ELR (cell line): ENCODE measurements around the gene ZSCAN12.

Source experiments
- DNase-seq: peaks from one replicate; pipeline ENCODE4 v3.0.0-alpha.2; 2015; ENCODE audit warnings: low read depth

The ZSCAN12 gene

DNA sequence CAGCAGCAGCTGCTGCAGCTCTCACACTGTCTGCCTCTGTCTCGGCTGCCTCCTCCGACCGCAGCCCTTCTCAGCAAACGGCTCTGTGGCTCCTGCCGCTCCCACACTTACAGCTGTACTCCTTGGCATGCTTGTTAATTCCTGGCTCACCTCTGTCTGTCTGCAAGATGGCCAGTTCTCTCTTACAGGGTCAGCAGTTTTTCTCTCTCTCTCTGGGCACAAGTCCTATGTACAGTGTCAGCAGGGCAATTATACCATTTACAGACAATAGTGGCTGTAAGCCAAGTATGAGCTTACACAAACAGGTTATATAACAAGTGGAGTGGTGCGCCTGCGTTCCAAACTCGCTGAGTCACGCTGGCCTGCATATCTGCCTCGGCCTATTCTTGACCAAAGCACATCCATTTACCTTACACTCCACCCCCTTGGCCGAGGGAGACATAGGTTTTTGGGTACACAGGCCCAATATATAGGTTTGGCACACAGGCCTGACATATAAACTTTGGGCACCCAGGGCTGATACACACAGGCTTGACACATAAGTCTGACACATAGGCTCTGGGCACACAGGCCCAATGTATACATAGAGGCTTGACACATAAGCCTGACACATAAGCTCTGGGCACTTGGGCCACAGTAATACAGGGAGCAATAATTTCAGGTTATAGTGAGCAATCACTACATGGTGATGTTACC lies 45.4 kb downstream of the ZSCAN12 start:
- peak; percentile 53 for DNase-seq

DNA sequence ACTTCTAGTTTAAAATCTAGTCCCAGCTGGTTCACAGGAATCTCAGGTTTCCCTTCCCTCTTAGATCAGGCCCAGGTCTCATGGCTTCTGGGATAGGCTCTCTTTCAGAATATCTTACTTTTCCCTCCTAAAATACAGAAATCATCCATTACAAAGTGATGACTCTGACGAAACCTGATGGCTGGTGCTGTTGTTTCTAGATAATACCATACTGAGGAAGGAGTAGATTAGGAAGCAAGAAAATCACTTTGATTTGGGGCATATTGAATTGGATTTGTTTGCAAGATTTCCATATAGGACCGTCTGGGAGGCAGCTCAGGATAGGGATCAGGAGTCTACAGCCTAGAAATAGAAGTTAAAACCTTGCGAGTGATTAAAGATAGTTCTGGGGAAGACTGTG lies 46.2 kb downstream of the ZSCAN12 start:
- DNase-seq, result no peak

DNA sequence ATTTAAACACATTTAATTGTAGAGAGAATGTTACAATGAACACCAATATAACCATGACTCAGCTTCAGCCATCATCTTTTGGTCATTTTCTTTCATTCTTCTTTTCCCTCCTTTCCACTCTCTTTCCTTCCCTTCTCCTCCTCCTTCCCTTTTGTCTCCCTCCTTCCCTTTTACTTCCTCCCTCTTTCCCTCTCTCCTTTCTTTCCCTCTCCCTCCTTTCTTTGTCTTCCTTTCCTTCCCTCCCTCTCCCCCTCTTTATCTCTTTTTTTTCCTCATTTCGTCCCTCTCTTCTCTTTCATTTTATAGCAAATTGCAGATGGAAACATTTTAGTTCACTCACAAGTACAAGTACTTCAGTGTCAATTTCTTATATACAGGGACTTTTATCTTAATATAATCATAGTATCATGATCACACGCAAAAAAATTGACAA lies 48.0 kb downstream of the ZSCAN12 start:
- DNase-seq, result no peak

DNA sequence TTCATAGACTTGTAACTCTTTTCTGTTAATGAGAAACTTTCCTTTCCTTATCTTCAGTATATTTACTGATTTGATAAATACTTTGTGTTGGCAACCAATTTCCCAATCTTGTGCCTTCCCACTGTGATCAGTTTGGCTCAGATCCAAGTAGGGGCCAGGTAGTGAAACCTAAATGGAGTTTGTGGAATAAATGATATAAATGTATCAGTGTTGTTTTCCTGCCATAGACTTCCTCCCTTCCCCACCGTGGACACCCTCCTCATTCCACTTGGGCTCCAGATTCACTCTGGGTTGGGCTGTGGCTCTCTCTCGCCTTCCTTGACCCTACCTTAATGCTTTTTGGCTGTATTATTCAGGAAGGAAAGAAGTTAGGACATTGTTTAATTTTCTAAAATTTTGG lies 48.5 kb downstream of the ZSCAN12 start:
- no peak for DNase-seq

DNA sequence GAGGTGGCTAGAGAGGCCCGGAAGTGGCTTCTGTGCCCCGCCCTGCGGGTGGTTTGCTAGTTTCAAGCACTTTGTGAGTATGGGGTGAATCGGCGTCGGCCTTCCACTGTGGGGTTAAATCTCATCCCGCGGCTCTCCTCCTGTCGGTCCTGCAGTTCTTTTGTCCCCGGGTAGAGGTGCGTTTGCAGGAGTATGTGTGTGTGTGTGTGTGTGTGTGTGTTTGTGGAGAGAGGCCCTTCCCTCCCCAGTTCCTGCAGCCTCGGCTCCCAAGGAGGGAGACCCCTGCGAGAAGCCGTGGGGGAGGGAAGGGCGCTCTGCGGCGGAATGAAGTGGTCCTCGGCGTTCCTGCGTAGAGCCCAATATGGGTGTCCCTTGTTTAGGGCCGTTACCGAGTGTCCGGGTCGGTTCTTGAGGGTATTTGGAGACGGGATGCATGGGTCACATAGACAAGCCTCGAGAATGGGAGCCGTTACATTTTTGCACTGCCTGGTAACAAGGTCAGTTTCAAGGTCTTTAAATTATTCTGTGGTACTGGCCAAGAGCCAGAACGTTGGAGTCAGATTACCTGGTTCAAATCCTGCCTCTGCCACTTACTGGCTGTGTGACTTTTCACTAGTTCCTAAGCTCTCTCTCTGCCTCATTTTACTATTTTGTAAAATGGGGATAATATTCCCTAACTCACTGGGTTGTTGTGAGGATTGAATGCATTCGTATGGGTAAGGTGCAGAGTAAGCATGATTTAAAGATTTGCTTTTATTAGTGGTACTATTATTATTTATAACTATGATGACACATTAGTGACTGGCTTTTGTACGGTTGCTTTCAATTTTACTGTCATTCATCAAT lies 49.4 kb downstream of the ZSCAN12 start, which contains the start of gene ZKSCAN3:
Gene ZKSCAN3, plus strand, starts transcription at position 56 of the 846 bp plus-strand sequence. CDS start 9,640 bp downstream, outside the sequence.
- peak; percentile 87 for DNase-seq

DNA sequence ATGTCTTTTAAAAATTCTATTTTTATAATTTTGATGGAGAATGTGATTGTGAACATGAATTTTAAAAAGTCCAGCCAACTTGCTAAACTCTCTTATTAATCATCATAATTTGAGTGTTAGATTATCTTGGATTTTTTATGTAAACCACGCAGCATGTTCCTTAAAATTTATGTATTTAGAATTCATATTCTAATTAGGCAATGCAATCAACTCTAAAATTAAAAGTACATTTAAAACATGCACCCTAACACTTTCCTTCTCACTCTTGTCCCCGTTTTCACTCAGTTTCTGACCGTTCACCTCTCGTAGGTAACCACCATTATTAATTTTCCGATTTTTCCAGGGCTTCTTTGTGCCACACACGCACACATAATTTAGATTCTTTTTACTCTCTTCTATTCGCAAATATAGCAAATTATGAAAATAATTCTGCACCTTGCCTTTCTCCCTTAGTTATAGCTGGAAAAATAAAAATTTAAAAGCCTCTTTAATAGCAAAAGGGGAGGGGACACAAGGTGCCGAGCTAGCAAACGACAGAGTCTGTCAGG lies 50.1 kb downstream of the ZSCAN12 start:
- DNase-seq, result no peak

DNA sequence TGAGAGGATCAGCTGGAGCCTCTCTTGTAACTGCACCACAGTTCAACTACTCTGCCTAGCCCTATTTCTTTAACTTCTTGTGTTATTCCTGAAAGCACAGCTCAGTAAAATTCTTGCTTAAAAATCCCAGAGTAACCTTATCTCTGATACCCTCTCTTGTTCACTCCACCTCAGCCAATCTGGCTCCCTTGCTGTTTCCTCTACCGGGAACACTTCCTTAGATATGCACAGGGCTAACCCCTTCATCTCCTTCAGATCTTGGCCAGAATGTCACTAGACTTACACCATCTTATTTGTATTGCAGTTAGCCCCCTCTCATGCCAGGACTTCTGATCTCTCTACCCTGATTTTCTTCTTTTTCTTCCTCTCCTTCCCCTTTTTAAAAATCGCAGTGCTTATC lies 52.4 kb downstream of the ZSCAN12 start:
- DNase-seq, result no peak

DNA sequence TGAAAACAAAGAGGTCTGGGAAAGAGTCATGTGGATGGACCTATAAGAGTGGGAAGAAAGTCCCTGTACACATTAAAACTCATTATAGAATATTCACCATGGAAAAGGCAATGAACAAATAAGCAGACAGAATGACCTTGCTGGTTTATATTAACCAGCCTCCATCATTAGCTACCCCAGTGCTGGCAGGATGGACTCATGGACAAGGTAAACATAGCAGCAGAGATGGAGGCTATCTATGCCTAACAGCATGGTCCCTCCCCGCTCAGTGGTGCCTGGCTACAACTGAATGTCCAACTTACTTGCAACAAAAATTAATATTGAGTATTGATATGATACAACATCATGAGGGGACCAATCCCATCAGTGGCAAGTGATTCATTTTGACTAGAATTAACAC lies 54.3 kb downstream of the ZSCAN12 start:
- no peak for DNase-seq

DNA sequence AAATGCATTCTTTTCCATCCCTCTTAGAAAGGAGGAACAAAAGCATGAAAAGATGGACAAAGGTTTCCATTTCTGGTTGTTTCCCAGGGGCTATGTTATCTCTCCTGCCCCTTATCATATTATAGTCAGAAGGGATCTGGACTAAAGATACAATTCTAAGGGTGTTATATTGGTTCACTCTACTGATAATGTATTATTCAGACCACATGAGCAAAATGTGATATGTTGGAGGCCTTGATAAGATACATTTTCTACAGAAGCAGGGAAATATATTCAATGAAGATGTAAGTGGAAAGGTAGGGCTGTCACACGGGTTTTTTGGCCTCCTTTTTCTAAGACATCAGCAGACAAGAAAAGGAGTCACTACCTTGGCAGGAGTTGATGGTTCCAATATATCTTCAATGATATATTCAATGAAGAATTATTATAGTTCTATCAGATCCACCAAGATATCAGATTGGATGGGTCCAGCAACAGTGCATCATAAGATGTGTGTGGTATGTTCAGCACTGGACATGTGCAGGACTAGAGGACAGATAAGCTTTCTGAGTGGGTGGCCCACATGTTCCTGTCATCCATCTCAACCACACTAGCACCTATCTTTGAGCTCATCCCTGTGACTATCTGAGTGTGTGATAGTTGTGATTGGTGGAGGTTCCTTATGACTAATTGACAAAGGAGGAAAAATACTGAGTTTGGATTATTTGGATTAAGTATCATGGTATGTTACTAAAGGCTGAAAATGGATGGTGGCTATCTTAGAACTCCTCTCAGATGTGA lies 55.5 kb downstream of the ZSCAN12 start:
- no peak for DNase-seq

DNA sequence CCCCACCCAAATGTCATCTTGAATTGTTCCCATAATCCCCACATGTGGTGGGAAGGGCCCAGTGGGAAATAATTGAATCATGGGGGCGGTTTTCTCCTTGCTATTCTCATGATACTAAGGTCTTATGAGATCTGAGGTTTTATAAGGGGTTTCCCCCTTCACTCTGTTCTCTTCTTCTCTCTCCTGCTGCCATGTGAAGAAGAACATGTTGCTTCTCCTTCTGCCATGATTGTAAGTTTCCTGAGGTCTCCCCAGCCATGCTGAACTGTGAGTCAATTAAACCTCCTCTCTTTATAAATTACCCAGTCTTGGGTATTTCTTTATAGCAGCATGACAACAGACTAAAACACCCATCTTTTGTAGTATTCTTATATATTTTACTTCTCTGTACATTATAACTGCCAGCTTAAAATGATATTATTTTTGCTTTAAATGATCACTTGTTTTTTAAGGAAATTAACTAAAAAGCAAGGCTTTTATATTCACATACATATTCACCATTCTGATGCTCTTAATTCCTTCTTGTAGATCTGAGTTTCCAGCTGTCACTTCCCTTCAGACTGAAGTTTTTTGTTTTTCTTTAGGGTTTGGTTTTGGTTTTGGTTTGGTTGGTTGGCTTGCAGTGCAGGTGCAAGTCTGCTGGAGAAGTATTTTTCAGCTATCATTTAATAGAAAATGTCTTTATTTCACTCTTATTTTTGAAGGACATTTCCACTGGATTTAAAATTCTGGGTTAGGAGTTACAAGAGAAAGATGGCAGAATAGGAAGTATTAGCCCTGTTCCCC lies 59.0 kb downstream of the ZSCAN12 start:
- no peak for DNase-seq

DNA sequence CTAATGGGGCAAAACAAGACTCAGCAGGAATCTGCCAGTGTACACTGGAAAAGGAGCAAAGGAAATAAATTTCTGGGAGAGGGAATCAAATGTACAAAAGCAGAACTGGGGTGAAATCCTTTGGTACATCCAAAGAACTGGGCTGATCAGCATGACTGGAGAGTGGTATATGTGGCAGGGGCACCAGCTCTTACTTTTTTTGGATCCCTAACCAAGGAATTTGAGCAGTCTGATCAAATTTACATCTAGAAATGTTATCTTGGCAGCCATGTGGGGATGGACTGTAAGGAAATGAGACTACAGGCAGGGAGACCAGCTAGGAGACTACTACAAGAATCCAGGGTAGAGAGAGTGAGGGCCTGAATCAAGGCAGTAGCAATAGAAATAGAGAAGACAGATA lies 62.4 kb downstream of the ZSCAN12 start:
- DNase-seq, result no peak

DNA sequence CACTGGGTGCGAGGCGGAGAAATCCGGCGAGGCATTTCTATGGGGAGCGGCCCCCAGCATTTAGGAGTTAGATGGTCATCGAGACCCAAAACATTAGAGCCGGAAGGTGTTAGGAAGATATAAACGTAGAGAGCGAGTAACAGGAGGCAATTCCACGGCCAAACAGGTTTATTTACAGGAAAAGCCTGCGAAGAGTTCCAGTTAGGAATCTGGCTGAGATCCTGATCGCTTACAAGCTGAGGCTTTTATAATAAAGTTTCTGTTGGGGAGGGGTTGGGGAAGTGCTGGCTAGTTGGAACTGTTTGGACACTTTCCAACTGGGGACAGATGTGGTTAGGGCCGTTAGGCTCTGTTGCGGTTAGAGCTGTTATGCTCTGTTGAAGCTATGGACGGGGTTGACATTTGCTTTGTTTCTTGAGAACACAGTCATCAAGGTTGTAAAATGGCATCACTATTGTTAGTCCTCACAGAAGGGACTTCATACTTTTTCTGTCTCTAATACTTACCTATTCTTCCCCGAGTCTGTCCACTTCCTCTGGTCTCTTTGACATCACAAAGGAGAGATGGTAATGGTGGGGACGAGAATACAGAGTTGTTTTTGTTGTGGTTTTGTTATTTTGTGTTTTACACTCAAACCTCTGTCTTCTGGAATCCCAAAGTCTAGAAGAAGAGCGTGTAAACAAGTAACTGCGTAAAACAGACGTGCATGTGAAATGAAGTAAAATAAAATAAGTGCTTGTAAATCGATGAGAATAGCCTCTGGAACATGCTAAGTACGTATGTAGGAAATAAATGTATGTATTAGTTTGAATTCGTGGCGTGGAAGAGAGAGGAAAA lies 63.0 kb downstream of the ZSCAN12 start:
- DNase-seq, result peak; percentile 47

DNA sequence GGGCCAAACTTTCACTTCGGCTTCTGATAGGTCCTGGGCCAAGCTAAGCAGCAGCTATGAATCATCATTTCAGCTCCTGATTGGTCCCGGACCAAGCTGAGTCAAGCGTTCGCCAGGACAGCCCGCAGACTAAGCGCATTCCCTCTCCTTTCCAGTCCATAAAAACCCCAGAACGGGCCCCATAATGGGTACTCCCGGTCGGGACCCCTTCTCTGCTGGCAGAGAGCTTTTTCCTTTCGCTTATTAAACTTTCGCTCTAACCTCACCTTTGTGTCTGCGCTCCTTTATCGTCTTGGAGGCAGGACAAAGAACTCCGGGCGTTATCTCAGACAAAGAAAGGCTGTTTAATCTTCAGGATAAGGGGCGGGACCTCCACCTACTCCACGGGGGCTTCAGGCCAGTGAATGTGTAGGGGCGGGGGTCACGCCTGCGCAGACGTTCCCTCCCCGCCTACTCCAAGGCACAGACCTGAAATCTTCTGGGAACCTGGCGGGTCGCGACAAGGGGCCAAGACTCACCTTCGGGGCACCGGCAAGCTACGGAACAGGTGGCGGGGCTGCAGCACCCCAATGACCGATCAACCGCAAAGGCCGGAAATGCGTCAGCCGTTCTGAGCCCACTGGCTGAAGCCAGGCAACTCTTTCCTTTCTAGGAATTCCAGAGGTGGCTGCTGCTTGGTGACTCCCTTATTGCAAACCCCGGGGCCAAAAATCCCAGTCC lies 63.8 kb downstream of the ZSCAN12 start, which contains the start of gene ZSCAN31:
Gene ZSCAN31, minus strand, starts transcription at position 585 of the 720 bp plus-strand sequence. CDS start 6,465 bp downstream, outside the sequence.
- peak; percentile 98 for DNase-seq

DNA sequence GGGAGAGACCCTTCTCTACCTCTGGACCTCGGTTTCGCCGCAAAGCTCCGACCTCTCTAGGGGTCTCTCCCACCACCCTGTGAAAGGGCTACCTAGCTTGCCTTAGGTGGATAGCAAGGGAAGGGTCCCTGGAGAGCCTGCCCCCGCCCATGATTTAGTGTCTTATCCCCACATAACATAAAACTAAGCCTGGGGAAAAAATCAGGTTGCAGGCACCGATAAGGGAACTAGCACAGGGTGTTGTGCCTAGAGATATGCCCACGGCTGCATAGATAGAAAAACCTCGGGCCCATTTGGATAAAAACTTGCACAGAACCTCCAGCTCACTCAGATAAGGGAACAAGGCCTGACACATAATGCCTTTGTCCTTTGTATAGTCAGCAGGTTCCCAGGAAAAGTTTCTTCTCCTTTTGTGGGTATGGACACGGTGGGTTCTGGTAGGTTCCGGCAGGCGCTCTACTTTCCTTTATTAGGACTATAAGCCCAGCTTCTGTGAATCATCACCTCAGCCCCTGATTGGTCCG lies 64.4 kb downstream of the ZSCAN12 start:
- DNase-seq, result no peak

DNA sequence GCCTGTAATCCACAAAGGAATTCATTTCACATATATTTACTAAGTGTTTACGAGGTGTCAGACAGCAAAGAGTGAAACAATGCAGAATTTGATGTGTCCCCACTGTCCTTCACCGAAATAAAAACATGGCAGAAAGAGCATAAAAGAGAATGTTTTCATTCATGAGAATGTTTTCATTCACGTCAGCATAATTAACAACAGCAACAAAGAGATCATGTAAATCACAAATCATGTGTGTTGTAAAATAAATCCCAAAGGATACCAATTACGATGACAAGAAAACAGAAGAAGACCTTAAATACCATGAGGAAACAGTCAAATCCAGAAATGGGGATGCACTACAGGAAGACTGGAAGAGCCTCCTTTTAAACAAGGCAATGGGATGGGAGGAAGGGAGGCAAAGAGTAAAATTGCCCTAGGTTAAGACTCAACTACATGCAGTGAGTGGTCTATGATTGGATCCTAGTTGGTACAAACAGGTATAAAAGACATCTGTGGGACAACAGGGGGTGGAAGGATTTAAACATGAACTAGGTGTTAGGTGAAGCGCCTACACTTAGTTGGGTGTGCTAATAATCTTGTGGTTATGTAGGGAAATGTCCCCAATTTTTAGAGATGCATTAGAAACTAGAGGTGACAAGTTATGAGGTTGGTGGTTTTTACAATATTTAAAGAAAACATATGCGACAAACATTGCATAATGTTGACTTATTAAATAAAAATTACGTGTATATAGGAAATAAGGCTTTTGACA lies 65.1 kb downstream of the ZSCAN12 start:
- no peak for DNase-seq

DNA sequence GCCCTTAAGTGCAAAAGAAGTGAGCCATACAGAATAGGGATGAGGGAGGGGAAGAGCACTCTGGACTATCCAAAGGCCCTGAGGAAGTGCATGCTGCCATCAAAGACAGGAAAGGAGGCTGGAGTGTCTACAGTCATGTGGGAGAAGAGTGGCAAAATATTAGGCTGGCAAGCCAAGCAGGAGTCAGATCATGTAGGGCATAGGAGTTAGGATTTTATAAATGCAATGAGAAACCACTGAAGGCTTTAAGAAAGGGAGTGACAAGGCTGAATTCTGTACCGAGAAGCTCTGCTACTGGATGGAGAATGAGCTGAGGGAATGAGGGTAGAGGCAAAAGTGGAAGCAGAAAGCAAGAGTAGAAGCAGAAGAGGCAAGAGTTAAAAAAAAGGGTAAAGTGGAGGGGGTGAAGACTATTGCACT lies 65.9 kb downstream of the ZSCAN12 start:
- DNase-seq, result no peak

DNA sequence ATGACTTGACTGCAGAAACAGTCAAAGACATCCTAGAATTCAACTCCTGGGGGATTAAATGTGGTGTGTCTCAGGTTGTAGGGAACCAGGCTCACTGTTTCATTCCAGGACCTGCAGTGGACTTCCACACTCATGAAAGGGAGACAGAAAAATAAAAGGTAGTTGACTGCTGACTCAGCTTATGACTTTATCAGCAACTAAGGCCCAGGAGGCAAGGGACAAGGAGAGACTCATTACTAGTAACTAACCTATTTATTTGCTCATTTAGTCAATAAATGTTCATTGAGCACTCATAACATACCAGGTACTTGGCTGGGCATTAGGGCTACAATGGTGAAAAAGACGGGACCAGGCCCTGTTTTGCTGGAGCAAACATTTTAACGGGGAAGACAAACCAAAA lies 66.5 kb downstream of the ZSCAN12 start:
- no peak for DNase-seq

DNA sequence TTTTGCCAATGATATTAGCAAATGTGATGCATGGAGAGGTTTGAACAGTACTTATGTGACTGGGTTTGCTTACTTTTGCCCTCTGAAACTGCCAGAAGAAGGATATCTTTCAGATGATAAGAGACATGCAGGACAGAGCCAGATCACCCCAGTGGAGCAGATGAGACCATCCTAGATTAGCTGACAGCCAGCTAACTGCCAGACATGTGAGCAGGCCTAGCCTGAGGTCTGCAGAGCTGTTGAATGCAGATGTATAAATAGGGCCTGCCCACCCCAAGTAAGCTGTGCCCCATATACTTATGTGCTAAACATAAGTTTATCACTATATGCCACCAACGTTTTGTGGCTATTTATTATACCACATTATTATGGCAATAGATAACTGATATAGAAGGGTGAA lies 69.5 kb downstream of the ZSCAN12 start:
- DNase-seq, result no peak
